NCI-H774 (cell line): ENCODE data around the gene ZNF813.
"Not testable (repeated sequence)": the region's sequence is repeated elsewhere in the genome, so short reads cannot be mapped to it uniquely, and the experiment has no call there.

Source experiments
- DNase-seq: peaks from one replicate; lab custom pipeline; 2025; lab: John Stamatoyannopoulos, UW

ZNF813 gene

GRCh38 chr19:53467485-53468262, at the start of gene ZNF813:
ZNF813 (plus strand) TSS chr19:53467733; CDS start chr19:53483823, 16,090 bp downstream.
- peak; percentile 86 for DNase-seq

- not testable (repeated sequence) for DNase-seq
These were observed 46.8 kb upstream of the ZNF813 start for GRCh38 chr19:53420520-53421315.

DNA sequence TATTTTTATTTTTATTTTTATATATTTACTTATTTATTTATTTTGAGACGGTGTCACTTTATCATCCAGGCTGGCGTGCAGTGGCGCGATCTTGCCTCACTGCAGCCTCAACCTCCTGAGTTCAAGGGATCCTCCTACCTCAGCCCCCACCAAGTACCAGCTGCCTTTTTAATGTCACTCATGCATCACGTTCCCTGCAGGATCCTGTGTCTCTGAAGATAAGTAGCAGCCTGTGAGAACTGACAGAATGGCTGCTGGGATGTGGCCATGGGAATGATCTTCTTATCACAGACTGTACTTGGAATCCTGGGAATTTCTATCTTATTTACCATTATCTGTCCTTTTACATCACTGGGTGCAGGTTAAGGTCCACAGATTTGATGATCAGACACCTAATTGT, 45.0 kb upstream of the ZNF813 start:
- DNase-seq = no peak

- peak; percentile 18 for DNase-seq
These were observed 44.5 kb upstream of the ZNF813 start for GRCh38 chr19:53423074-53423473.

GRCh38 chr19:53423680-53424079, 43.9 kb upstream of the ZNF813 start:
- DNase-seq = not testable (repeated sequence)

- DNase-seq = peak; percentile 14
These were observed 42.5 kb upstream of the ZNF813 start for GRCh38 chr19:53424968-53425597.

- peak; percentile 93 for DNase-seq
These were observed 36.0 kb upstream of the ZNF813 start, which contains the start of gene ZNF761 for GRCh38 chr19:53431399-53432087. ZNF761 (plus strand) TSS chr19:53431984; CDS start chr19:53447269, 15,285 bp downstream.

- no peak for DNase-seq
These were observed 35.4 kb upstream of the ZNF813 start for GRCh38 chr19:53432088-53432661.

GRCh38 chr19:53443809-53444208, 23.7 kb upstream of the ZNF813 start:
- DNase-seq = not testable (repeated sequence)

- DNase-seq = not testable (repeated sequence)
These were observed 20.3 kb upstream of the ZNF813 start for GRCh38 chr19:53447196-53447595.

DNA sequence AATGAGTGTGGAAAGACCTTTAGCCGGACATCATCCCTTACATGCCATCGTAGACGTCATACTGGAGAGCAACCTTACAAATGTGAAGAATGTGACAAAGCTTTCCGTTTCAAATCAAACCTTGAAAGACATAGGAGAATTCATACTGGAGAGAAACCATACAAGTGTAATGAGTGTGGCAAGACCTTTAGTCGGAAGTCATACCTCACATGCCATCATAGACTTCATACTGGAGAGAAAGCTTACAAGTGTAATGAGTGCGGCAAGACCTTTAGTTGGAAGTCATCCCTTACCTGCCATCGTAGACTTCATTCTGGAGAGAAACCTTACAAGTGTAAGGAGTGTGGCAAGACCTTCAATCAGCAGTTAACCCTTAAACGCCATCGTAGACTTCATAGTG, 11.7 kb upstream of the ZNF813 start:
- no peak for DNase-seq

GRCh38 chr19:53460131-53460721, 7.3 kb upstream of the ZNF813 start:
- DNase-seq = not testable (repeated sequence)

GRCh38 chr19:53461866-53462265, 5.7 kb upstream of the ZNF813 start:
- no peak for DNase-seq

DNA sequence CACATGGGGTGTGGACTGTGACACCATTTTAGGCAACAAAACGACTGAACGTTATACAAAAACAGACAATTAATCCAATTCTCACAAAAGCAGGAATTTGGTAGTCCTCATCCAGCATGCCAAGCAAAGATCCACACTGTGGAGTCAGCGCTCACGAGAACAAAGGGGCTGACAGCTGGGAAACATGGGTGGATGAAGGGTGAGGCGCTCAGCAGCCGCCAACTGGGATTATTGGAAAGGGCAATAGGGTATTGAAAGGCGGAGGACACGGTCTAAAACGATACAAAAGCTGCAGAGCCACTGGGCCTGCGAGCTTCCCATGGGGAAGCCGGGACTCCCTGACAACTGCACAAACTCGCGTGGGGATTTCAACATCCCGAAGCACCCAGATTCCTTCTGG, 4.7 kb upstream of the ZNF813 start:
- no peak for DNase-seq

DNA sequence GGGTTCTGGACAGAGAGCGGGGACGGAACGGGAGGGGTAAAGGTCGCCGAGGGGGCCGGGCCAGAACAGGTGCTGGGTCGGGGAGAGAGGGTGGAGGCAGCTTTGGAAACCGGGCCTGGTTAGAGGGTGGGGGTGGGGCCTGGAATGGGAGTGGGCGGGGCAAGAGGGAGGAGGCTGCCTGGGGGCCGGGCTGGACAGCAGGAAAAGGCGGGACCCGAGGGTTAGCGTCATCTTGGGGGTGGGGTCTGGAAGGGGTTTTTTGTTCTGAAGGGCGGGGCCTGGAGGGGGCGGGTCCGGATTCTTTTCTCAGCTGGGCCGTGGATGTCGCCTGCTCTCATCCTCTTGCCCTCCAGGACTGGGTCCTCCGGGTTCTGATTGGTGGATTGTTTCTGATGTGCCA, 4.3 kb upstream of the ZNF813 start:
- DNase-seq = no peak

- DNase-seq = no peak
These were observed 628 bp upstream of the ZNF813 start for GRCh38 chr19:53466726-53467484.

GRCh38 chr19:53468628-53469027, 1.1 kb downstream of the ZNF813 start:
- DNase-seq = not testable (repeated sequence)

DNA sequence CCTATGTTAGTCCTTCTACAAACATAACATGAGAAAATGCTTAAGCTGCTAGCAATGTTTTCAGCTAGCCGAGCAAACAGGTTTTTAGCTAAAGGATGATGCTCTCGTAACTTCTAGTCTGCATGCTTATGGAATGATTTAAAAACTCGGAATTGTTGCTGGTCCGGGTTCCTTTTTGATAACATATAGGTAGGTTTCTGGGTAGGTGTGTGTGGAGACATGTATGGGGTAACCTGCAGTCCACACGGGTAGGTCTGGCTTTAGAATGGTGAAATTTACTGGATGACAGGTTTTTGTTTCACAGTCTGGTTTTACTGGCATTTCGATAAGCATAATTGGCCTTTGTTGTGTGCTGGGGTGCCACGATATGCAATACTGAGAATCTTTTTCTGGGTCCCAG, 4.4 kb downstream of the ZNF813 start:
- DNase-seq = no peak

GRCh38 chr19:53474832-53475231, 7.3 kb downstream of the ZNF813 start:
- not testable (repeated sequence) for DNase-seq

DNA sequence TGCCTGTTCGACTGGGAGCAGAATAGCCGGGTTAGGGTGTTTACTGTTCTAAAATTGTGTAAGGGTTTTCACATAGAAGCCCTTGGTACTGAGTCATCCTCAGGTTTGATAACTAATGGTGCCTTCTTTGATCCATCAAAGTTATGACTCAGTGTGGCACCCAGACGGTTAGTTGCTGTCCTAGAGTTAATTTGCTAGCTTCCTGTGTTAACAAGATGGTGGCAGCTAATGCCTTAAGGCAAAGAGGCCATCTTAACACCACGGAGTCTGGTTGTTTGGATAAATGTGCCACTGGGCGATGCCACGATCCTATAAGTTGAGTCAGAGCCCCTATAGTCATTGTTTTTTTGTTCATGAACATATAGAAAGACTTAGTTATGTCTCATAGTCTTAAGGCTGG, 7.9 kb downstream of the ZNF813 start:
- not testable (repeated sequence) for DNase-seq
